HEK293T (cell line): ENCODE results near the gene KPNA2.

Experiments used
- ARNT ChIP-seq: fragments of 450-650 bp; IDR thresholded peaks from 2 replicates; pipeline ENCODE4 v1.6.1; 2017; ENCODE audit warnings: mild to moderate bottlenecking
- CTBP1 ChIP-seq: fragments of 450-650 bp; IDR thresholded peaks from 2 replicates; pipeline ENCODE4 v1.6.1; 2016; ENCODE audit warnings: borderline replicate concordance
- FOXA1 ChIP-seq: fragments of 450-650 bp; IDR thresholded peaks from 2 replicates; pipeline ENCODE4 v1.6.1; 2016; ENCODE audit warnings: mild to moderate bottlenecking
- L3MBTL2 ChIP-seq: fragments of 450-650 bp; conservative IDR thresholded peaks from 2 replicates; pipeline ENCODE4 v1.6.1; 2016; ENCODE audit warnings: mild to moderate bottlenecking
- LEF1 ChIP-seq: fragments of 450-650 bp; IDR thresholded peaks from 2 replicates; pipeline ENCODE4 v1.6.1; 2017; ENCODE audit warnings: mild to moderate bottlenecking, borderline replicate concordance
- NFRKB ChIP-seq: fragments of 450-650 bp; IDR thresholded peaks from 2 replicates; pipeline ENCODE4 v1.6.1; 2016; ENCODE audit warnings: mild to moderate bottlenecking, moderate library complexity
- SP1 ChIP-seq: fragments of 450-650 bp; IDR thresholded peaks from 2 replicates; pipeline ENCODE4 v1.6.1; 2017
- SUZ12 ChIP-seq: fragments of 450-650 bp; IDR thresholded peaks from 2 replicates; pipeline ENCODE4 v1.6.1; 2016; ENCODE audit warnings: mild to moderate bottlenecking
- ZNF384 ChIP-seq: fragments of 450-650 bp; IDR thresholded peaks from 2 replicates; pipeline ENCODE4 v1.6.1; 2016

DNA sequence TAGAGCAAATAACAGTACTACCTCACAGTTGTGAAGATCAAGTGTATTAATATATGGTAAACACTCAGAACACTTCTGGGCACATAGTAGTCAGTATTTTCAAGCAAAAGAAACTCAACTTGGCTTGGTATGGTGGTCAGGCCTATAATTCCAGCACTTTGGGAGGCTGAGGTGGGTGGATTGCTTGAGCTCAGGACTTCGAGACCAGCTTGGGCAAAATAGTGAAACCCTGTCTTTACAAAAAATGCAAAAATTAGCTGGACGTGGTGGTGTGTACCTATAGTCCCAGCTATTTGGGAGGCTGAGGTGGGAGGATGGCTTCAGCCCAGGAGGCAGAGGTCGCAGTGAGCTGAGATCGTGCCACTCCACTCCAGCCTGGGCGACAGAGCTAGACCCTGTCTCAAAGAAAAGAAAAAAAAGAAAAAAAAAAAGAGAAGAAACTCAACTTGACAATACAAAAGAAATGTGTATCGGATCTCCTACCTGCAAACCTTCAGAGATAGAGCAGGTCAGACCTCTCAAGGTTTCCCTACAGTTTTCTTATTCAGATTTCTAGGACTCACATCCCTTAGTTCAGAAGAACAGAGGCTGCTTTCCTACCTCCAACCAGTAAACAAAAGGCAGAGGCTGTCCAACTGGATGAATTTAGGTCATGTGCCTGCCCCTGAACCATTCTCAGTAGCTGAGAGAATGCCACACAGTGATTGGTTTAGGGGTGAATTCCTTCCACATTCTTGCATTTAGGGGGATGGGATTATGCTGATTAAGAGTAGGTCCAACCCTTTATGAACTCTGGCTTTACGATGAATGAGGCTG, 1.7 kb upstream of the KPNA2 start:
- TF ChIP-seq LEF1, result no peak
- no peak for TF ChIP-seq SP1
- no peak for TF ChIP-seq NFRKB
- no peak for TF ChIP-seq SUZ12
- no peak for TF ChIP-seq FOXA1
- TF ChIP-seq CTBP1, result no peak
- no peak for TF ChIP-seq ARNT
- no peak for TF ChIP-seq L3MBTL2
- TF ChIP-seq ZNF384, result no peak
